Activated T-helper 1 cell treated with anti-CD3 and anti-CD28 coated beads, Interleukin-2, amount 50 U/mL, for 16 hours (primary cell): ENCODE data around the gene NPHS1.
"Not testable (repeated sequence)": the region's sequence is repeated elsewhere in the genome, so short reads cannot be mapped to it uniquely, and the experiment has no call there.

Experiments used
- DNase-seq, 2 donors: peaks; one replicate each; pipeline ENCODE4 v3.0.0-alpha.2; 2020; ENCODE audit warnings: low read depth in 1 of 2, low spot score in 1 of 2

Gene NPHS1

GRCh38 chr19:35879770-35880317 lies 27.5 kb upstream of the NPHS1 start:
- DNase-seq, result peak; percentile 49 to 53

- DNase-seq, result no peak
Observed at GRCh38 chr19:35879068-35879467, 26.8 kb upstream of the NPHS1 start.

- no peak for DNase-seq
Observed at GRCh38 chr19:35874392-35874930, 22.2 kb upstream of the NPHS1 start.

- DNase-seq, result no peak
Observed at GRCh38 chr19:35872180-35872579, 19.9 kb upstream of the NPHS1 start.

GRCh38 chr19:35871611-35872010 lies 19.3 kb upstream of the NPHS1 start:
- no peak for DNase-seq

GRCh38 chr19:35870798-35871197 lies 18.5 kb upstream of the NPHS1 start:
- DNase-seq, result no peak

- not testable (repeated sequence) for DNase-seq
Observed at GRCh38 chr19:35870124-35870736, 17.9 kb upstream of the NPHS1 start.

- peak; percentile 49 to 64 for DNase-seq
Observed at GRCh38 chr19:35869327-35870123, 17.2 kb upstream of the NPHS1 start.

- no peak for DNase-seq
Observed at GRCh38 chr19:35868823-35869326, 16.6 kb upstream of the NPHS1 start.

- peak; percentile 29 to 58 for DNase-seq
Observed at GRCh38 chr19:35868172-35868822, 16.0 kb upstream of the NPHS1 start, which contains the start of gene APLP1. Gene APLP1 (plus strand): TSS chr19:35868574. CDS start chr19:35868637, 63 bp downstream.

GRCh38 chr19:35863018-35863417 lies 10.7 kb upstream of the NPHS1 start:
- DNase-seq, result no peak

GRCh38 chr19:35862528-35862927 lies 10.2 kb upstream of the NPHS1 start:
- no peak for DNase-seq

- DNase-seq, result no peak
Observed at GRCh38 chr19:35861640-35862160, 9.4 kb upstream of the NPHS1 start.

- no peak for DNase-seq
Observed at GRCh38 chr19:35860818-35861639, 8.7 kb upstream of the NPHS1 start.

GRCh38 chr19:35860436-35860817 lies 8.1 kb upstream of the NPHS1 start:
- no peak for DNase-seq

- no peak for DNase-seq
Observed at GRCh38 chr19:35859414-35859813, 7.1 kb upstream of the NPHS1 start.

- DNase-seq, result no peak
Observed at GRCh38 chr19:35858311-35858710, 6.0 kb upstream of the NPHS1 start.

- DNase-seq, result no peak
Observed at GRCh38 chr19:35856546-35857149, 4.3 kb upstream of the NPHS1 start, which contains the start of gene KIRREL2. Gene KIRREL2 (plus strand): TSS chr19:35856911. CDS start chr19:35857120, 209 bp downstream.

GRCh38 chr19:35853038-35853756 lies 893 bp upstream of the NPHS1 start:
- DNase-seq, result no peak
